GM18511 (cell line): Measurements from ENCODE around the gene CHD9.

Experiments used
- ATAC-seq: cut with Tn5 transposase; IDR thresholded peaks from one replicate; pipeline ENCODE4 v1.9.1; 2021; ENCODE audit warnings: mild to moderate bottlenecking, moderate library complexity; ENCODE audit not compliant: unreplicated experiment

Gene CHD9

DNA sequence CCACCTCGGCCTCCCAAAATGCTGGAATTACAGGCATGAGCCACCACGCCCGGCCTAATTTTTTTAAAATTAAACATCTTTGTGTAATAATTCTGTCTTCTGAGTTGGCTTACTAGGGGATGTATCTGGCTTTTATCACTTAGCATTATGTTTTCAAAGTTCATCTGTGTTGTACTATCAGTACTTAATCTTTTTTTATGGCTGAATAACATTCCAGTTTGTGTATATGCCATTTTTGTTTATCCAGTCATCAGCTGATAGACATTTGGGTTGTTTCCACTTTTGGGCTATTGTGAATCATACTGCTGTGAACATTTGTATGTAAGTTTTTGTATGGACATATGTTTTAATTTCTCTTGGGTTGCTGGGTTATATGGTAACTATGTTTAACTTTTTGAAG lies 69.0 kb downstream of the CHD9 start:
- no peak for ATAC-seq

DNA sequence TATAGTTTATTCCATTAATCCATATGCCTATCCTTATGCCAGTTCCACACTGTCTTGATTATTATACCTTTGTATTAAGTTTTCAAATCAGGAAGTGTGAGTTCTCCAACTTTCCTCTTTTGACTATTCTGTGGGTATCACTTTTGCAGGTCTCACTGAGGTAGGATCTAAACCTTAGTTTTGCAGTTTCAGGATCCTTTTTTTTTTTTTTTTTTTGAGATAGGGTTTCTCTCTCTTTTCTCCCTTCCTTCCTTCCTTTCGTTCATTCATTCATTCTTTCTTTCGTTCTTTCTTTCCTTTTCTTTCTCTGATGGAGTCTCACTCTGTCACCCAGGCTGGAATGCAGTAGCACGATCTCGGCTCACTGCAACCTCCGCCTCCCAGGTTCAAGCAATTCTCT lies 71.6 kb downstream of the CHD9 start:
- no peak for ATAC-seq

DNA sequence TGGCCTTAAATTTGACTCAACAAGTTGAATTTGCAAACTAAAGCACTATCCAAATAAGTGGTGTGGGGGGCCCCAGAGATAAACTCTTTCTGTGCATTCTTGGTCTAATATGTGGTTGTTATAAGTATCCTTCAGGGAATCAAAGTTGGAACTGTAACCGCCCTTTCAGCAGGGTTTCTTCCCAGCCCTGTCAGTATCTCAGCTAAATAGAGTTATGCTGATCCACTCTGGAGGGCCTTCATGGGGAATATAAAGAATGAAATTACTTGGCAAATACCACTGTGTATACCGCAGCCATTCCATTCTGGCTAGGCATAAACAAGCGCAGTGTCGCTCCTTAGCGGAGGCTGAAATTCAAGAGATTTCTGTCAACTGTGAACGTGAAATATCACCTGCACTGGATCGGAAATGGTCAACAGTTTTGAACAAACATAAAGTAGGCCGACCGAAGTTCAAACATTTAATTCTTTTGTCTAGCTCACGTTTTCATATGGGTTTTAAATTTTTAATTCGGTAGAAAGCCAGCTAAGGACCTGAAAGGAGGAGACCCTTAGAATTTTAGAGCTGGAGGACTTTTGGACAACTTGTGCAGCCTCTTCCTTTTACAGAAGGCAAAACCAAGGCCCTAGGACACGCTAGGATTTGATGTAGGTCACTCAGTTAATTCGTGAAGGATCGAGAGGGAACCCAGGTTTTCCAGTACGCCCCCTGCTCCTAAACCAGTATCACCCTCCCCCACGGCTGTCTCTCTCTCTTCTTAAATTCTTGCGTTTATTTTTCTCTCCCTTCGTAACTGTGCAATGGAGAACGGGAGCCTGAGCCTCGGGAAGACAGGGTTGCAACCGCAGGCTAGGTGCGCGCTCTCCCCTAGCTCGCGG lies 74.7 kb downstream of the CHD9 start:
- ATAC-seq = no peak

DNA sequence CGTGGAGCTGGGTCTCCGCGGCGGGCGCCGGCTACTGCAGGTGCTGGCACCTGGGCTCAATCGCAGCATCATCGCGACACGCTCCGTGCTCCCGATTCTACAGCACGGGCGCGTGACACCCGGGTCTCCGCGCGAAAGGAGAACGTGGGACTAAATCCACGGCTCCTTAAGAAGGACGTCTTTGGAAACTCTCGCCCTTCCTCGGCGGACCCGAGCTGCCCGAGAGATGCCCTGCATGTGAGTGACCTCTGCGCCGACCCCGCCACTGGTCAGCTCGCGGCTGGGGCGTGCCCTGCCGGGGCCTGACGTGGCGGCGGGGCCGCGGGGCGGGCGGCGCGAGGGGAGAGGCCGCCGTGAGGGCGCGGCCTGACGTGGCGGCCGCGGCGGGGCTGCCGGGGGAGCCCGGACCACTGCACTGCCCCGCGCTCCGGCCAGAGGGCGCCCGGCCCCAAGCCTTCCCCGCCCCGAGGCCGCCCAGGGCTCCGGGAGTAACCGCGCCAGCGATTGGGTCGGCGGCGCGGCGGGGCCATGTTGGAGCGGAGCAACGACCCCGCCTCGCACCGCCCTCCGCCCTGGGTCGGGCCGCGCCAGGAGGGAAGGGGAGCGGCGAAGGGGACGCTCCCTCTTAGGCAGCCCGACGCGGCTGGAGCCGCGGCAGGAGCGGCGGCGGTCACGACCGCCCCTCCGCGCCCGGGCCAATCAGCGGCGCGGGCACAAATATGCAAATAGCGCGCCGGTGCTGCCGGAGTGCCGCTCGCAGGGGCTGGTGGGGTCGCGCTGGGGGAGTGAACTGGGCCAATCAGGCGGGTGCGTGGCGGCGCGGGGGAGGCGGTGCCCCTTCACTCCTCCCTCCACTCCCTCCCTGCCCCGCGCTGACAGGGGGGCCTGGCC lies 75.6 kb downstream of the CHD9 start:
- peak; percentile 86 for ATAC-seq

DNA sequence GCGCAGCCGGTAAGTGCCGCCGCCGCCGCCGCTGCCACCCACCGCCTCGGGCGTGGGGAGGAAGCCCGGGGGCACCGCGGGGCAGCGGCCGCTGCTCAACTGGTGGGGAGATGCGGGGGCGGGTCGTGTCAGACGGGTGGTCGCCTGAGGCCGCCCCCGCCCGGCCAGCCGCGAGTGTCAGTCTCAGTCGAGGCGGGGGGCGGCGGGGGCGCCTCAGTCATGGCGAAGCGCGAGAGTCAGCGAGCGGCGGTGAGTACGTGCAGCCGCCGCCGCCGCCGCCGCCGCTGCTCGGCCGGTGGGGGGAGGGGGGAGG lies 76.2 kb downstream of the CHD9 start:
- no peak for ATAC-seq

DNA sequence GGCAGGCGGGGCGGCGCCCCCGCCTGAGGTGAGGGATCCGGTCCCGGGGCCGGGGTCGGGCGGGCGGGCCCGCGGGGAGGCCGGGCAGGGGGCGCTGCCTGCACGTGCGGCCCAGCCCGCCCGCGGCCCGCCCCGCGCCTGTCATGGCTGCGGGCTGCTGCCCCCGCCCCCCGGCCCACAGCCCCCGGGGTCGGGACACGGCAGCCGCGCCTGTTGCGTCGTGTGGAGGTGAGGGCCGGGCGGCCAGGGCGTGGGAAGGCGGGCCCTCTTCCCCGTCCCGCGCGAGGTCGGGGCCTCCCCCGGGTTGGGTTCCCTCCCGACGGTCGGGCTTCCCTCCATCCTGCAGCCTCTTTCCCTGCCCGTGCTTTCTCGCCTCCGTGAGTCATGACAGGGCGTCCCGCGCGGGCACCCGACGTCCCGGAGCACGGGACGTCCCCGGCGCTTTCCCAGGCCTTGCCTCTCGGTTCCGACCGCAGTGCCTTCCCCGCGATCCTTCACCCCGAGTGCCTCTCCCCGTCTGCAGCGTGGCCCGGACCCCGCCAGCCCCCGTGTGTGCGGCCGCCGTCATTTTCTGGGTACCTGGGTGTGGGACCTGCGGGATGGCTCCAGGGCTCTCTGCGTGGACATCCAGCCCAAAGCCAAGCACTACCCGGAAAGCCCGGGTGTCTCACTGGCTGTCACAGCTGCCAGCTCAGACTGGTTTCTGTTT lies 76.7 kb downstream of the CHD9 start:
- peak; percentile 25 for ATAC-seq

DNA sequence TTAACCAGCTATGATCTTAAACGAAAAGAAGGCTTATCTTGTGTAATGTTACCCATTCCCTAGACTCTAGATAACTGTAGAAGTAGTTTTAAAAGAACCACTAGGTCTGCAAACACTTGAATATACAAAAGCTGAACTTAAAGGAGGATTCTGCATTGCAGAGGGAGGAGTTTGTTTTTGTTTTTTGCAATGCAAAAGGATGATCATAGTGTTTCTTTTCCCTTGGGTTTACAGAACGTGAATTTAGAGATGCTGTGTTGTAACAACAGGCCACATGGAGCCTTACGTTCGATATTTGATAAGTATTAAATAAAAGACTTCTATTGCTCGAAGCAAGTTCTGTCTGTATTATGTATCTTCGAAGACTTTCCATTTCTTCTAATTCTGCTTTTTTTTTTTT lies 77.6 kb downstream of the CHD9 start:
- ATAC-seq = no peak

DNA sequence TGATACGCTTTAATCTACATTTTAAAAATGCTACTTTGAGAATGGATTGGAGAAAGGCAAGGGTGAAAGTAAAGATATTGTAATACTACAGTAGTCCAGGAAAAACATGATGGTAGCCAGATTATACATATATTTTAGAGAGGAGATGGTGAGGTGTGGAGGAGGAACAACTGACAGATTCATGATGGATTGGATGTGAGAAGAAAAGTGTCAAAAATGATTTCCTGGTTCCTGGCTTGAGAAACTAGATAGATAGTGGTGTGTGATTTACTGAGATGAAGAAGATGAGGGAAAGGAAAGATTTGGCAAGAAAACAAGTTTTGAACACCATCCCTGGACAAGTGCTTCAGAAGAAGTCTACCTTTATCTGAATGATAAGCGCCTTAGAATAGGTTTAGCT lies 80.5 kb downstream of the CHD9 start:
- no peak for ATAC-seq

DNA sequence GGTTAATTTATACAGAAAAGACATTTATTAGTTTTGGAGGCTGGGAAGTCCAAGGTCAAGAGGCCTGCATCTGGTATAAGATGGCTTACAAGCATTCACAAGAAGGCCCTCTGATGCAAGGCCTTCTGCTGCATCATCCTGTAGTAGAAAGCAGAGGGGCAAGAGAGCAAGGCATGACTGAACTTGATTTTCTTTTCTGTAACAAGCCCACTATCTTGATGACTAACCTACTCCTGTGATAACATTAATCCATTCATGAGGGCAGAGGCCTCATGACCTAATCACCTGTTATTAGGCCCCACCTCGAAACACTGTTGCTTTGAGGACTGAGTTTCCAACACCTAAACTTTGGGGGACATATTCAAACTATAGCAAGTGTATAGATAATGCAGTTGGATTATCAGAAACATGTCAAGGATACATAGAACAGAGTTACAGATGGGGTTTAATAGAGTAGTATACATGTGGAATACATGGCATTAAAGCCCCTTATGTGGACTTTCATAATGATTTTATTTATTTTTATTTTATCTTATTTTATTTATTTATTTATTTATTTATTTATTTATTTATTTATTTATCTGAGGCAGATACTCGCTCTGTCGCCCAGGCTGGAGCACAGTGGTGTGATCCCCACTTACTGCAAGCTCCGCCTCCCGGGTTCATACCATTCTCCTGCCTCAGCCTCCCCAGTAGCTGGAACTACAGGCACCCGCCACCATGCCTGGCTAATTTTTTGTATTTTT lies 88.2 kb downstream of the CHD9 start:
- ATAC-seq = no peak

DNA sequence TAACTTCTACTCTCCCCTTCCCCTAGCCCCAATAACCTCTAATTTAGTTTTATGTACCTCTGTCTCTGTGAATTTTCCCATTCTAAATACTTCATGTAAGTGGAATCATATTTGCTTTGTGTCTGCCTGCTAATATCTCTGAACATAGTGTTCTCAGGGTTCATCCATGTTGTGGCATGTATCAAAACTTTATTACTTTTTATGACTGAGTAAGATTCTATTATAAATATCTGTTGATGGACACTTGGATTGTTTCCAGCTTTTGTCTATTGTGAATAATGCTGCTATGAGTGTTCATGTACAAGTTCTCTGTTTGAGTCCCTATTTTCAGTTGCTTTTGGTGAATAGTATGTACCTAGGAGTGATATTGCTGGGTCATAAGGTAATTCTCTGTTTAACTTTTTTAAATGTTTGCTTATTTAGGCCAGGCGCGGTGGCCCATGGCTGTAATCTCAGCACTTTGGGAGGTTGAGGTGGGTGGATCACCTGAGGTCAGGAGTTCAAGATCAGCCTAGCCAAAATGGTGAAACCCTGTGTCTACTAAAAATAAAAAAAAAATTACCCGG lies 92.8 kb downstream of the CHD9 start:
- ATAC-seq = no peak

DNA sequence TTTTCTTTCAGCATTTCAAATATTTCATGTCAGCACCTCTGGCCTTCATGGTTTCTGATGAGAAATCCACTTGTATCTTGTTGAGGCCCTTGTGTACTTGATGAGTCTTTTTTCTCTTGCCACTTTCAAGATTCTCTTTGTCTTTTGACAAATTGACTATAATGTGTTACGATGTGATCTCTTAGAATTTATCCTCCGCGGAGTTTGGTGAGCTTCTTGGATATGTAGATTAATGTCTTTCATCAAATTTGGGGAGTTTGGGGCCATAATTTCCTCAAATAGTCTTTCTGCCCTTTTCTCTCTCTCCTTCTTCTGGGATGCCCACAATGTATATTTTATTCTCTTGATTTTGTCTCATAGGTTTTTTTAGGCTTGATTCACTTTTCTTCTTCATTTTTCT lies 96.0 kb downstream of the CHD9 start:
- ATAC-seq = no peak

DNA sequence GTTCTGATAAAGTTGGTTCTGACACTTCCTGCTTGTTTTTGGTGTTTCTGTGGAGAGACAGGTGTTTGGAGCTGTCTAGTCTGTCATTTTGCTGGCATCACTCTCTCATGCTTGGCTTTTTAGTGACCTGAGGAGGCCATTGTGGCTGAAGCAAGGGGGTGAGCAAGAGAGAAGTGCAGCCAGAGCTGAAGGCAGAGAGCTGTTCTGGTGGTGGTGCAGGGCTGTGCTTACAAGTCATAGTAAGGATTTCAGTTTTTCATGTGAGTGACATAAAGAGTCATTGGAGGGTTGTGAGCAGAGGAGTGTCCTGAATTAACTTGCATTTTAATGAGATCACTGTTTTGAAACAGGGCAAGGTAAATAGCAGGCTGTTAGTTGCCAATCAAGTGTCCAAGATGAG lies 97.5 kb downstream of the CHD9 start:
- ATAC-seq = no peak

DNA sequence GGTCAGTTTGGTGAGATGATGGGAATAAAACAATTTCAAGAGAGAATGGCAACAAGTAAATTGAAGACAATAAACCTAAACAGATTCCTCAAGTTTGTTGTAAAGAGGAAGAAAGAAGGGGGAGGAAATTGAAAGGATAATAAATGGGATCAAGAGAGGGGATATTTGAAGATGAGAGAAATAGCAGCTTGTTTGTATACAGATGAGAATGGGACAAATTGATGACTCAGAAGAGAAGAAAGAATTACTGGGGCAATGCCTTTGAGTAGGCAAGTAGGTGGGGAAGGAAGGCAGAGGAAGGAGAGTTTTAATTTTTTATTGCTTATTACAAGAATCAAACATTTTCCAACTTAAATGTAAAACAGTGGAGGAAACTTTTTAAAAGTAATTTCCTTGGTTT lies 98.3 kb downstream of the CHD9 start:
- ATAC-seq = no peak

DNA sequence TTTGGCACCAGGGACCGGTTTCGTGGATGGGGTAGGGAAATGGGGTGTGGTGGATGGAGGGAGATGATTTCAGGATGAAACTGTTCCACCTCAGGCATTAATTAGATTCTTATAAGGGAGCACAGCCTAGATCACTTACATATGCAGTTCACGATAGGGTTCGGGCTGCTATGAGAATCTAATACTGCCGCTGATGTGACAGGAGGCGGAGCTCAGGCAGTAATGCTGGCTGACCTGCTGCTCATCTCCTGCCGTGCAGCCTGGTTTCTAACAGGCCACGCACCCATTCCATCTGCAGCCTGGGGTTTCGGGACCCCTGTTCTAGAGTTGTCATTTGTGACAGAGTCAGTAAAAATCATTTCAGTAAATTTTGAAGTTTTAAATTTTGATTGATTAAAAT lies 99.7 kb downstream of the CHD9 start:
- ATAC-seq = no peak

DNA sequence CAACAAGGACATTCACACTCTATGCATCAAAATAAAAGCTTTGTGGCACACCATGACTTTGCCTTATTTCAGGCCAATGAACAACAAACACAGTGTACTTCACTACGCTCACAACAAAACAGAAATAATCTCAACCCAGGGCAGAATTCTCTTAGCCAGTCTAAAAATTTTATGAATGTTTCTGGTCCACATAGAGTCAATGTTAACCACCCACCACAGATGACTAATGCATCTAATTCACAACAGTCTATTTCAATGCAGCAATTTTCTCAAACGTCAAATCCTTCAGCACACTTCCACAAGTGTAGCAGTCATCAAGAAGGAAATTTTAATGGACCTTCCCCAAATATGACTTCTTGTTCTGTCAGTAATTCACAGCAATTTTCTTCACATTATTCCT lies 101.7 kb downstream of the CHD9 start:
- ATAC-seq = no peak

DNA sequence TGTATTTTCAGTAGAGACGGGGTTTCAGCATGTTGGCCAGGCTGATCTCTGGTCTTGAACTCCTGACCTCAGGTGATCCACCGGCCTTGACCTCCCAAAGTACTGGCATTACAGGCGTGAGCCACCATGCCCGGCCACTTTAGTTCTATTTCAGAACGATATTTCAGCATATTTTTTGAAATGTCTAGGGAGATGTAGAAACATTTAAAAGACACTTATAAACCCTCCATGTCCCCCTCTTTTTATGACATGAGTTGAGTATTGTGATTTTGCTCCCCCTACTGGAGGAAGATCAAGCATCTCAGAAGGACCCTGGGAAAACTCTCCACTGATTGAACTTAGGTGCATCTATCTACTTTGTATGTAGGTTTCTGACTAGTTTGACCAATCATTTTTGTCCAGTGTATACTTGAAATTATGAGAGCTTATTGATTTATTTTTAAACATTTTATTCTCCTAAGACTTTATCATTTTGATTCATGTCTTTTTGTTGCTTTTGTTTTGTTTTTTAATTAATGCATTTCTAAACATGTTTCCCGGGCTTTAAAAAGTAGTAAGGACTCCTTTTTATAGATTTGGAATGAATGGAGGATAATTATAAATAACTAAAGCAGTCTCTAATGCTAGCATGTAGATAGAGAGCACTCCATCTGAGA lies 105.1 kb downstream of the CHD9 start:
- no peak for ATAC-seq

DNA sequence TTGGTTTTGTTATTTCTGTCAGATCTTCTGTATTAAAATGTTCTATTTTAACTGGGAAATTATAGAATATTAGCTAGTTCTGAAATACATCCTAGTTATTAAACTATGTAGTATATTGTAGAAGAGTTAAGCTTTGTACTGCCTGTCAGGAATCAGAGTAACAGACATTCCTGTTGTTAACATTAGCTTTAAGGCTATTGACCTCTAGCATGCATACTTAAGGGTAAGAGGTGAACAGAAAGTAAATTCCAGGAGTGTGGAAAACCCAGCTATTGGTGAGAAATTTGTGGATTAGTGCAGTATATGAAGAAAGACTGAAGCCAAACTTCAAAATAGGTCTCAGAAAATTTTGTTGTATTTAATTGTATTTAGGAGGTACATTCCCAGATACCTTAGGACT lies 111.3 kb downstream of the CHD9 start:
- no peak for ATAC-seq

DNA sequence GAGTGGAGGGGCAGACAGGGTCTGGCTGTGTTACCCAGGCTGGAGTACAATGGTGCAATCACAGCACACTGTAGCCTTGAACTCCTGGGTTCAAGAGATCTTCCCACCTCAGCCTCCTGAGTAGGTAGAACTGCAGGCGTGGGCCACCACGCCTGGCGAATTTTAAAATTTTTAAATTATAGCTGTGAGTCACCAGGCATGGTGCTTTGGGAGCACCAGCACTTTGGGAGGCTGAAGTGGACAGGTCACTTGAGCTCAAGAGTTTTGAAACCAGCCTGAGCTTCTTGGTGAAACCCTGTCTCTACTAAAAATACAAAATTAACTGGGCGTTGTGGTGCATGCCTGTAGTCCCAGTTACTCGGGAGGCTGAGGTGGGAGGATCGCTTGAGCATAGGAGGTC lies 114.0 kb downstream of the CHD9 start:
- ATAC-seq = no peak

DNA sequence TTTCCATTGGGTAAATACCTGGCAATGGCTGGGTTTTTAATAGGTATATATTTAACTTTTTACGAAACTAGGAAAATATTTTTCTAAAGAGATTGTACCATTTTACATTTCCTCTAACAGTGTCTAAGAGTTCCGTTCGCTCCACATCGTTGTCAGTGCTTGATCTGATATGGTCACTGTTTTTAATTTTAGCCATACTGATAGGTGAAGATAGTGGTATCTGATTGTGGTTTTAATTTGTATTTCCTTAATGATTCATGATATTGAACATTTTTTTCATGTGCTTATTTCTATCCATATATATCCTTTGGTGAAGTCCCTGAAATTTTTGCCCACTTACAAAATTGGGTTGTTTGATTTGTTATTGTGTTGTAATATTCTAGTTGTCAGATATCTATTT lies 117.7 kb downstream of the CHD9 start:
- no peak for ATAC-seq

DNA sequence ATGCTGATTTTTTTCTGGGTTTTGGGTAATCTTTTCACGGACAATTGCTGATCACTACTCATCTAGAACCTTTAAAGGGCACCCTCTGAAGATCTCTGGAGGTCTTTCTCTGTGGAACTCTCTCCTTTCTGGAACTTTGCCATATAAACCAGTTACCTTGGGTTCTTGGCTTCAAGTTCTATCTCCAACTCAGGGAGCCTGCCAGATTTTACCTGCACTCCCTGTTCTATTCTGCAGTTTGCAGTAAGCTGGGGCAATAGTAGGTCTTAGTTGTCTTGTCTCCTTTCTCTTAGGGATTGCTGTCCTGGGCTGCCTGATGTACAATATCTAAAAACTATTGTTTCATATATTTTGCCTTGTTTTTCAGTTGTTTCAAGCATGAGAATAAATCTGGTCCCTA lies 120.3 kb downstream of the CHD9 start:
- ATAC-seq = no peak
